GM12891 (cell line): ENCODE data around the gene C1QTNF3.

ENCODE experiments used
- DNase-seq: peaks from one replicate; pipeline ENCODE4 v3.0.0; 2011; ENCODE audit warnings: low spot score; ENCODE audit not compliant: insufficient read length
- FAIRE-seq: peaks from 2 replicates; lab custom pipeline; 2011; peaks lifted over from hg19 to GRCh38; lab: Jason Lieb, UNC
- PAX5 ChIP-seq: IDR thresholded peaks from 2 replicates; pipeline ENCODE4 v1.6.1; 2011; ENCODE audit warnings: low read length, moderate library complexity, mild to moderate bottlenecking; ENCODE audit not compliant: insufficient read depth, severe bottlenecking
- POLR2A ChIP-seq: IDR thresholded peaks from 2 replicates; pipeline ENCODE4 v1.6.1; 2011; ENCODE audit warnings: low read depth, low read length, control low read depth
- POLR2AphosphoS5 ChIP-seq: IDR thresholded peaks from 2 replicates; pipeline ENCODE4 v1.6.1; 2011; ENCODE audit warnings: low read depth, low read length, control low read depth
- POU2F2 ChIP-seq: IDR thresholded peaks from 2 replicates; pipeline ENCODE4 v1.6.1; 2011; ENCODE audit warnings: low read depth, mild to moderate bottlenecking, control low read depth, low read length, moderate library complexity
- SPI1 ChIP-seq: IDR thresholded peaks from 2 replicates; pipeline ENCODE4 v1.6.1; 2011; ENCODE audit warnings: low read depth, low read length, control low read depth
- TAF1 ChIP-seq: IDR thresholded peaks from 2 replicates; pipeline ENCODE4 v1.6.1; 2011; ENCODE audit warnings: low read depth, low read length, control low read depth

C1QTNF3 gene

DNA sequence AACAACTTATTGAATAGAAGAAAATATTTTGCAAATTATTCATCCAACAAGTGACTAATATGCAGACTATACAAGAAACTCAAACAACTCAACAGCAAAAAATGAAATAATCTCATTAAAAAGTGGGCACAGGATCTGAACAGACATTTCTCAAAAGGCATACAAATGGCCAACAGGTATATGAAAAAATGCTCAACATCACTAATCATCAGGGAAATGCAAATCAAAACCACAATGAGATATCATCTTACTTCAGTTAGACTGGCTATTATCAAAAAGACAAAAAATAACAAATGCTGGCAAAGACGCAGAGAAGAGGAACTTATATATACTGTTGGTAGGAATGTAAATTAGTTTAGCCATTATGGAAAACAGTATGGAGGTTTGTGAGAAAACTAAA is 33.4 kb downstream of the C1QTNF3 start:
- no peak for TF ChIP-seq POU2F2
- no peak for TF ChIP-seq SPI1
- no peak for TF ChIP-seq TAF1
- no peak for TF ChIP-seq POLR2AphosphoS5
- no peak for TF ChIP-seq POLR2A
- TF ChIP-seq PAX5: no peak
- no peak for FAIRE-seq
- DNase-seq: no peak

DNA sequence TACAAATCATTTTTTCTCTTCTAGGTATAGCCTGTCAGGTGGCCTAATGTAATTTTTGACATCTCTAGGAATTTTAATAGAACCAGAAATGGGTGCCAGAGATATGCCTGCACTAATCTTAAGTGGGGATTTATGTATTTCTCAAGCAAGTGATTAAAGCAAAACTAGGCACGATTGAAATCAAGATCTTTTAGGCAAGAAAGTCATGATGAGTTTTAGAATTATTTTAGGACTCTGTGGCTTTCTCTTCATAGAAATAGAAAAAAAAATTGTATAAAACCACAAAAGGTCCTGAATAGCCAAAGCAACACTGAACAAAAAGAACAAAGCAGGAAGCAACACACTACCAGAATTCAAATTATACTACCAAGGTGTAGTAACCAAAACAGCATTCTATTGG is 34.2 kb downstream of the C1QTNF3 start:
- no peak for TF ChIP-seq POLR2A
- no peak for TF ChIP-seq POLR2AphosphoS5
- TF ChIP-seq SPI1: no peak
- TF ChIP-seq PAX5: no peak
- TF ChIP-seq POU2F2: no peak
- no peak for TF ChIP-seq TAF1
- DNase-seq: no peak
- FAIRE-seq: no peak

DNA sequence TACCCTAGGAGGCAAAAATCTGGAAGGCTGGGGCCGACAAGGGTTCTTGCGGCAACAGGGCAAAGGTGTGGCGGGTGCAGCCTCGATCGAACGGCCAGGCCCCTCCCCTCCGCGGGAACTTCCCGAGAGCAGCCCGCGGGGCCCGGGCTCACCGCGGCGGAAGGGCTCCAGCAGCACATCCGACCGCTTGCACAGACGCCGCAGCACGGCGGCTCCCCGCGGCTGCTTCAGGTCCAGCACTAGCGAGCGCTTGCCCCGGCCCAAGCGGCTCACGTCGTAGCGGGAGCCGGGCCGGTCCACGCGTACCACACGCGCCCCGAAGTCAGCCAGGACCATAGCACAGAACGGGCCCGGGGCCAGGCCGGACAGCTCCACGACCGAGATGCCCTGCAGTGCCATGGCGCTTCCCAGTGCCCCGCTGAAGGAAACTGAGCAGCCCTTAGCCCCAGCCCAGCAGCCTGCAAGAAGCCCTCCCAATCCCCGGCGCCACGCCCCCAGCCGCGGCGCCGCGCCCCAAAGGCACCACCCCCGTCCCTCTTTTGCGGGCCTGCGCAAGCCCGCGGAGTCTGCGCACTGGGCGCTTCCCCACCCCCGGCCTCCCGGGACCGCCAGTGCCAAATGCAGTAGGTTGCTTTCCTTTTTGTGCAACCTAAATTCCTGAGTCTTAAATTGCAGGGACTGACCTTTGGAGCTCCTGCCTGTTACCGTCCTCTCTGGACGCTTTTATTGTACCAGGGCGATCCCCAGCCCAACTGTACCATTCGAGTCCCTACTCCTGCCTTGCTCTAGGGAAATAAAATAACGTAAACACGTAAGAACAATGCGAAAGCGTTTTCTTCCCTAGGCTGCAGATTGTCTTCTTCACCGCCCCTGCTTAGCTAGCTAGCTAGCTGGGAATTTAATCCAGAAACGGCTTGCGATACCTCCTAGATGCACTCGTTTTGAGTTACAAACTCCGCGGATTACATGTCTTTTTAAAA is 35.1 kb downstream of the C1QTNF3 start, which contains the start of gene AMACR:
TSS of gene AMACR (minus strand) at position 430 of the 980 bp plus-strand sequence. CDS start at position 399, 31 bp downstream.
- peak; percentile 70 for TF ChIP-seq POLR2AphosphoS5
- TF ChIP-seq SPI1: no peak
- TF ChIP-seq POU2F2: peak; percentile 26; the same call in 1 of the 2 replicates
- TF ChIP-seq POLR2A: peak; percentile 79
- TF ChIP-seq TAF1: peak; percentile 78
- FAIRE-seq (peak; percentile 84), DNase-seq (peak; percentile 88)

DNA sequence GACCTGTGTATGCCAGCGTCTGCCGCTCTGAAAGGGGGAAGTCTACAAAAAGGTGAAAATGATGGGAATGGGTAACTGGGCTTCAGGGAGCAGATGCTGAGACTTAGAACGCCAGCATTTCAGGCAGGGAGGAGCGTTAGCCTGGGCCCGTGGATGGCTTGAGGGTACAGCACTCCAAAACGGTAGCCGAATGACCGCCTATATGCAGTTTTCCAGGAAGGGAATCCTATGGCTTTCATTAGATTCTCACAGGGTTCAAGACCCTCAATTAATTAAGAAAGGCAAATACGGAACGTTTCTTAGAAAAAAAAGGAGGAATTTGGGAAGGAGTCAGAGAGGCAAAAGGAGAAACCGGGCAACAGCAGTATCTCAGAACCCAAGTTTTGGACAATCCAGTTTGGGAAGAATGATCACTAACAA is 35.8 kb downstream of the C1QTNF3 start:
- DNase-seq (no peak), FAIRE-seq (no peak)
- TF ChIP-seq SPI1: no peak
- no peak for TF ChIP-seq POU2F2
- no peak for TF ChIP-seq PAX5
- TF ChIP-seq POLR2AphosphoS5: no peak
- no peak for TF ChIP-seq TAF1
- TF ChIP-seq POLR2A: no peak

DNA sequence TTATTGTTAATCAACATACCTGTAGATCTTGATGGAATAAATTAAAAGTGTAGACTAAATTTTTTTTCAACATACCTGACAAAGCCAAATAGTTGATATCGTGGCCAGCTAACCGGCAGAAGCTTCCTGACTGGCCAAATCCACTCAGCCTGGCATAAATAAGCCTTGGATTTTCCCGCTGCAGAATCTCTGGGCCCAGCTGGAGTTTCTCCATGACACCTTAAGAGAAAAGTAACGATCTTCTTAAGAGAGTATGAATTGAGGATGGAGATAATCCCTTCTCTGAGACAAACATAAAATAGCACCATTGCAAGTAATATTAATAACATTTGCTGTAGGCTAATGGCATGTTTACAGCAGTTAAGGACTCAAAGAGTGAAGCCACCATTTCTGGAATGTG is 37.3 kb downstream of the C1QTNF3 start:
- DNase-seq (no peak), FAIRE-seq (no peak)
- TF ChIP-seq POLR2AphosphoS5 (no peak), PAX5 (no peak), TAF1 (no peak), POLR2A (no peak), POU2F2 (no peak), SPI1 (no peak)

DNA sequence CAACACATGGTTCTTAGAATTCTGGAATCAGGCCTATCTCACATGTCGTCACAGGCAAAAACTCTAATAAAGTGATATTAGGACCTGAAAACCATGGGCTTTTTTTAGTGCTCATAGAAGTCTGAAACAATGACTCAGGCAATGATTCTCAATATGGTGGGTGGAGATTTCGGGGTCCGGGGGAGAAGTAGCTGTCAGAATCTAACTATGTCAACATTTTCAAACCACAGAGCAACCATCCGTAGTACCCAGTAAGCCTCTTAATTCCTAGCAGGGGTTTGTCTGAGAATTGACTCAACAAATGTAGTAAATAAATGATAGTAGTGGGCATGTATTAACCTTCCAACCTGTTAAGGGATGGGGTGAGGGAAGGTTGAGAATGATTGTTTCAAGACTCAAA is 37.8 kb downstream of the C1QTNF3 start:
- DNase-seq: no peak
- FAIRE-seq: no peak

DNA sequence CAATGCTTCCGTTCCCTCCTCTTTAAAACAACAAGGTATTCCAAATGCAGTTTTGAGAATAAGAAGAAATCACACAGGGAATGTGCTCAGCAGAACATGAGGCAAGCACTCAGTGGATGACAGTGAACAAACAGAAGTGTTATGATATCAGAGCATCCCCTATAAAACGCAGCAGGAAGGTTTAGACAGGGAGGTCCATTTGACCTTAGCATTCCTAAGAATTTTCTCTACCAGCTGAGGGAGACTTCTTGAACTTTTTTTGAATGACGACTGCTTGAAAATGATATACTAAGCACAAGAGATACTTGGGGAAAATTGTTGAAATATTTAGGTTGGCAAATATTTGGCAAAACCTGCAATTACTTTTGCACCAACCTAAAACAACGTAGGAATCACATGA is 39.1 kb downstream of the C1QTNF3 start:
- FAIRE-seq (no peak), DNase-seq (no peak)
- TF ChIP-seq POLR2AphosphoS5 (no peak), SPI1 (no peak), POU2F2 (no peak), TAF1 (no peak), PAX5 (no peak), POLR2A (no peak)

More for the DNA sequence above, 37.8 kb downstream of the C1QTNF3 start:
- TF ChIP-seq PAX5: no peak
- no peak for TF ChIP-seq SPI1
- no peak for TF ChIP-seq POU2F2
- no peak for TF ChIP-seq POLR2A

DNA sequence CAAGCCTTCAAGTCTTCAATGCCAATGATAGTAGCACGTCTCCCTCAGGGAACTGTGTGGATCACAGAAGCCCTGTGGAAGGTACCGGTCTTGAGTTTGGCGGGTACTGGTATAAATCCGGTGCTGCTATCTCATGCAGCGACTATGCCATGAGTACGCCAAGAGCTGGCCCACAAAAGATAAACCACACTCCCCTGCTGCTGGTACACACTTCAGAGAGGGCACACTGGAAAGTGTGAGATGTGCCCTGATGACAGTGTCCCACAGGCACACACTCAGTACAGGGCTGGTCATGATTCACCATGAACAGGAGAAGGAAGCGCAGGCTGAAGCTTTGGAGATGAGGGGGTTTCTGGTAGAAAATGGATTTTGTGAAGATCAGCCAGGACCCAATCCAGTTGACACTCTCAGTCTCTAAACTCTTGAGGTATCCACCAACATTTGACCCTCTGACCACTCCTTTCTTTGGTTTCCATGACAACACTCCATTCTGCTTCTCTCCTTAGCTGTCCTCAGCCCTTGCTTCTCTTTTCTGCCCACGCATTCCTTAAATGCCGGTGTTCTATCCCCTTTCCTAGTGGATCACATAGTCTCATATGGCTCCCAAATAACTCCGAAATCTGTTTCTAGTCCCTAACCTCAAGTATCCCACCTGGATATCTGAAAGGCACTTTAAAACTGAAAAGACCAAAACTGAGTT is 40.2 kb downstream of the C1QTNF3 start:
- TF ChIP-seq PAX5: no peak
- TF ChIP-seq POLR2A: no peak
- no peak for TF ChIP-seq POU2F2
- no peak for TF ChIP-seq TAF1
- no peak for TF ChIP-seq SPI1
- no peak for TF ChIP-seq POLR2AphosphoS5
- DNase-seq: no peak
- no peak for FAIRE-seq

DNA sequence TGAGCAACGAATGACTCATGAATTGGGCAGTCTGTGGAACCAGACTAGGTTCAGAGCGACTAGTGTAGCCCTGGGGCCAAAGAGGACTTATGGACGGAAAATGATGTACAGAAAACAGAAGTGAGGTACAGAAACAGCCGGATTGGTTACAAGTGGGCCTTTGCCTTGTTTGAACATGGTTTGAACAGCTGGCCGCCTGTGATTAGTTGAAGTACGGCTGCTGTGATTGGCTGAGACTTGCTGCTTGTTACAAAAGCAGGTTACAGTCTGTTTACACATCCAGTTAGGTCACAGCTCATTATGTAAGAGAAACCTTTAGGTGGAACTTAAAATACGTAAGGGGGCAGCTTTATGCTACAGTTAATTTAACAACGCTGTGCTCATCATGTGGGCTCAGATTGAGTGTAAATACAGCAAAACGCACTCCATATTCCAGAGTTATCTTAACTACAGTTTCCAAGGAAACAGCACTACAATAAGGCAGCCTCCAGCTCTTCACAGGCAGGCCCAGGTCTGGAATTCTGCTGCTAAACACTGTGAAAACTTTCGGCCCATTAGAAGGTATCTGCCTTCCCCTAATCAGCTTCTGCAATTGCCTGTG is 41.7 kb downstream of the C1QTNF3 start:
- no peak for DNase-seq
- TF ChIP-seq PAX5: no peak
- TF ChIP-seq TAF1: no peak
- no peak for TF ChIP-seq POLR2A
- TF ChIP-seq POLR2AphosphoS5: no peak
- no peak for TF ChIP-seq SPI1
- TF ChIP-seq POU2F2: no peak
- FAIRE-seq: no peak
